ENCODE data around the gene AFF4.
"Not testable (repeated sequence)": the region's sequence is repeated elsewhere in the genome, so short reads cannot be mapped to it uniquely, and the experiment has no call there.

Gene AFF4

DNA sequence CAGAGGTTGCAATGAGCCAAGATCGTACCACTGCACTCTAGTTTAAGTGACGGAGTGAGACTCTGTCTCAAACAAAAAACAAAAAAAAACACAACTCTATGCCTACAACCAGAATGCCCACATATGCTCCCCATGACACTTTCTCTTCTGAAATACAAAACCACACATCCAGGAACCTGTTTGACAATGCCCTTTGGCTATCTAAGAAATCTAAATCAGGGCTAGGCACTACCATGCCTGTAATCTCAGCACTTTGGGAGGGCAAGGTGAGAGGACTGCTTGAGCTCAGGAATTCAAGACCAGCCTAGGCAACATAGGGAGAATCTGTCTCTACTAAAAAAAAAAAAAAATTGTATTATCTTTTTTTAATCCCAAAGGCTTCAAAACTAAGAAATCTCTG lies 10.6 kb downstream of the AFF4 start:
- no peak for DNase-seq

DNA sequence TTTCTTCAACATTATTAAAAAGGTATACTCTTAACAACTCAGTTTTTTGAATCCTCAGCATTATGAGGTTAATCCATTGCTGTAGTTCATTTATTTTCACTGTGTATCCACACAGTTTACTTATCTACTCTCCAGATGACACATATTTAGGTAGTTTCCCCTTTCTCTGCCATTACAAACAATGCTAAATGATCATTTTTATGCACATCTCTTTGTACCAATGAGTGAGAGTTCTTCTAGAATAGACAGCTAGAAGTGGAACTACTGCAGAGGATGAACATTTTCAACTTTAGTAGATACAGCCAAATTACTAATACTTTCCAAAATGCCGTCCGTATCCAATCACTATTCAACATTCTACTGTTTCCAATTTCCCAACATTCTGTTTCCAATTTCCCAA lies 11.5 kb downstream of the AFF4 start:
- no peak for DNase-seq

DNA sequence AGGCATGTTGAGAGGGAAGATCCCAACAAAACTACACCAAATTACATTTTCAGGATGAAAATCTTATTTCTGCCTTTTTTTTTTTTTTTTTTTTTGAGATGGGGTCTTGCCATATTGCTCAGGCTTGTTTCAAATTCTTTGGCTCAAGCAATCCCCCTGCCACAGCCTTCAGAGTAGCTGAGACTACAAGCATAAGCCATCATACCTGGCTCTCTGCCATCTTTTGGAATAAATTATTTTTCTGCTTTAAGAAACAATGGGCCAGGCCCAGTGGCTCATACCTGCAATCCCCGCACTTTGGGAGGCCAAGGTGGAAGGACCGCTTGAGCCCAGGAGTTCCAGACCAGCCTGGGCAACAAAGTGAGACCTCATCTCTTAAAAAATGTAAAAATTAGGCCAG lies 14.3 kb downstream of the AFF4 start:
- DNase-seq, result no peak

DNA sequence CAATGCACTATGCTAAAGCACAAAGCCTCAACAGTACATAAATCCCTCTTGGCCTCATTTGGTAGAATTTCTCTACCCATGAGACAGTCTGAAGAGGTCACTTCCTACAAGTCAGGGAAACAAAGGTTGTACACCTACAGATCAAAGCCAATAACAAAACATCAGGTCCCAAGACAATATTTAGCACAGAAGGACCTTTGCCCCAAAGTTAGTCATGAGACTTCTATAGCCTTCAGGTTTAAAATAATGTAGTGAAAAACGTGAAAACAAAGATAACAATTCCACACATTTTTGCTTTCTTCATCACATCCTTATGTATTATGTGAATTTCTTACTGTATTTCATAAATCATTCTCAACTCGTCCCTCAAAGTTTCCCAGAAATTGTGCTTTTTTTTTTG lies 15.8 kb downstream of the AFF4 start:
- DNase-seq, result no peak

DNA sequence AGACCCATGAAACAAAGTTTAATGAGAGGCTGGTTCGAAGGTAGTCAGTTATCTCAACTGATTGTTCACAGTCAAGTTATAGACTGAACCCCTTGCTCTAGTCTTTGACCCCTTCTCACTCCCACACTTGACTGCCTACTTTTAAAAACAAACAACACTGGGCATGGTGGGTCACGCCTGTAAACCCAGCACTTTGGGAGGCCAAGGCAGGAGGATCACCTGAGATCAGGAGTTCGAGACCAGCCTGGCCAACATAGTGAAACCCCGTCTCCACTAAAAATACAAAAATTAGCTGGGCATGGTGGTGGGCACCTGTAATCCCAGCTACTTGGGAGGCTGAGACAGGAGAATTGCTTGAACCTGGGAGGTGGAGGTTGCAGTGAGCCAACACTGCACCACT lies 18.1 kb downstream of the AFF4 start:
- DNase-seq, result not testable (repeated sequence)

DNA sequence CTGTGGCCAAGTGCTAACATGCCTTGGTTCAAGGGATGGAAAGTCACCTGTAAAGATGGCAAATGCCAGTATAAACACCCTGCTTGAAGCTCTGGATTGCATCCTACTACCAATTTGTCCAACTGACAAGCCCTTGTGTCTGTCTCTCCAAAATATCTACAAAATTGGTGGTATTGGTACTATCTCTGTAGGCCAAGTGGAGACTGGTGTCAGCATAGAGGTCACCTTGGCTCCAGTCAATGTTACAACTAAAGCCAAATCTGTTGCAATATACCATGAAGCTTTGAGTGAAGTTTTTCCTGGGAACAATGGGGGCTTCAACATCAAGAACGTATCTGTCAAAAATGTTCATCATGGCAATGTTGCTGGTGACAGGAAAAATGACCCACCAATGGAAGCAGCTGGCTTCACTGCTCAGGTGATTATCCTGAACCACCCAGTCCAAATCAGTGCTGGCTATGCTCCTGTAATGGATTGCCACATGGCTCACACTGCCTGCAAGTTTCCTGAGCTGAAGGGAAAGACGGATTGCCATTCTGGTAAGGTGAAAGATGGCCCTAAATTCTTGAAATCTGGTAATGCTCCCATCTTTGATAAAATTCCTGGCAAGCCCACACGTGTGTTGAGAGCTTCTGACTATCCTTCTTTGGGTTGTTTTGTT lies 19.9 kb downstream of the AFF4 start:
- DNase-seq, result no peak

DNA sequence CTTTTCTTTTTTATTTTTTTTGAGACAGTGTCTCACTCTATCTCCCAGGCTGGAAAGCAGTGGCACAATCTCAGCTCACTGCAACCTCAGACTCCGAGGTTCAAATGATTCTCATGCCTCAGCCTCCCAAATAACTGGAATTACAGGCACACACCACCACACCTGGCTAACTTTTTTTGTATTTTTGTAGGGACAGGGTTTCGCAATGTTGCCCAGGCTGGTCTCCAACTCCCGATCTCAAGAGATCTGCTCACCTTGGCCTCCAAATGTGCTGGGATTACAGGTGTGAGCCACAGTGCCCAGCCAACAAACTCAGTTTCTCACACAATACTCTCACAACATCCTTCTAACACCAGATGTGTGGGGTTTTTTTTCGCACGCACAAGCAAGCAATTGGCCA lies 22.1 kb downstream of the AFF4 start:
- no peak for DNase-seq

DNA sequence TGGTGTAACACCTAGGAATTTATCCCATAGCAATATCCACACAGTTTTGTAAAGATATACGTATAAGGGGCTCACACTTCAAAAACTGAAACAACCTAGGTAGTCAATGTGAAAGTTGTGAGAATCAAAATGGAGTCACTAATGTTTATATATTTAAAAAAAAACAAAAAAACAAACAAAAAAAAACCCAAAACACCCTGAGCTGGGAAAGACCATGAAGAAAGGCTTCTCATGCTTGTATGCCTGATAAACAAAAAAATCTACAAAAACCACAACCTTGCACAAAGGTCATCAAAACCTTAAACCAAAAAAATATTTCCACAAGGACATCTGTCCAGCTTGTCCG lies 35.4 kb downstream of the AFF4 start:
- DNase-seq, result no peak

DNA sequence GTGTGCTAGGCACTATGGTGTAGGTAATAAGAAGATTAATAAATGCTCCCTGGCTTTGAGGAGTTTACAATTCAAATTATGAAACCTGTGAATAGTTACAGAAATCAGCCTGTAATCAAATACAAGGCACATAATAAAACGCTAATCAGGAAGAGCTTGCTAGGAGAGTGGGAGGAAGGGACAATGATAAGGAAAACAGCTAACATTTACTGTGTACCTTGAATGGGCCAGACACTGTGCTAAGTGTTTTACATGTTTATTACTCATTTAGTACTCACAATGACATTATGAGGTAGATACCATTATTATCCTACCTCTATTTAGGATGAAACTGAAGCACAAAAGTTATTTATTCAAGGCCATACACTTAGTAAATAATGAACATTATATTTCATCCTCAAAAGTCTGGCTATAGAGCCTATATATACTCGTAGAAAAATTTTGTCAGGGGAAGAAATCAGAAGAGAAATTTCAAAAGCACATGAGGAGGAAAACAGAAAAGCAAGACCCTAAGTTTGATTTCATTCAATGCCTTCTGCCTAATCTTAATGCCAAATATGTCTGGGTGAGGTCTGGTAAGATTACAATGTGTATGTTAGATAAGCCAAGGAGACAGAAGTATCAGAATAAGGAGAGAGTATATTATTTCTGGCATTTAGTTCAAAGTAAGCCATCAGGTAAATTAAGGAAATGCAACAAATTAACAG lies 35.9 kb downstream of the AFF4 start:
- DNase-seq, result no peak

DNA sequence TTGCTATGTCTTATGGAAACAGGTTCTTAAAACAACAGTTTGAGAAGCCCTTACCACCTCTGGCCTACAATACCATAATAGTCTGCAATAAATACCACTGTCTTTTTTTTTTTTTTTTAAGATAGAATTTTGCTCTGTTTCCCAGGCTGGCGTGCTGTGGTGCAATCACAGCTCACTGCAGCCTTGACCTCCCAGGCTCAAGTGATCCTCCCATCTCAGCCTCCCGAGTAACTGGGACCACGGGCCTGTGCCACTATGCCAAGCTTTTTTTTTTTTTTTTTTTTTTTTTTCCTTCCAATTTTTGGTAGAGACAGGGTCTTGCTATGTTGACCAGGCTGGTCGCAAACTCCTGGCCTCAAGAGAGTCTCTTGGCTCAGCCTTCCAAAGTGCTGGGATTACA lies 37.0 kb downstream of the AFF4 start:
- no peak for DNase-seq

DNA sequence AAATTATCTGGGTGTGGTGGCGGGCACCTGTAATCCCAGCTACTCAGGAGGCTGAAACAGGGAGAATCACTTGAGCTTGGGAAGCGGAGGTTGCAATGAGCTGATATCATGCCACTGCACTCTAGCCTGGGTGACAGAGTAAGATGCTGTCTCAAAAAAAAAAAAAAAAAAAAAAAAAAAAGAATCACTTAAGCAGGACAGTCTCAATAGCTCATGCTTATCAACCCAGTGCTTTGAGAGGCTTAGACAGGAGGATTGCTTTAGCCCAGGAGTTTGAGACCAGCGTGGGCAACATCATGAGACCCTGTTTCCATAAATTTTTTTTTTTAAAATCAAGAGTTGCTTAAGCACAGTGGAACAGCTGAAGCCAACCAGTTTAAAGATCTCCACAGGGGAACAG lies 47.3 kb downstream of the AFF4 start:
- DNase-seq, result no peak

DNA sequence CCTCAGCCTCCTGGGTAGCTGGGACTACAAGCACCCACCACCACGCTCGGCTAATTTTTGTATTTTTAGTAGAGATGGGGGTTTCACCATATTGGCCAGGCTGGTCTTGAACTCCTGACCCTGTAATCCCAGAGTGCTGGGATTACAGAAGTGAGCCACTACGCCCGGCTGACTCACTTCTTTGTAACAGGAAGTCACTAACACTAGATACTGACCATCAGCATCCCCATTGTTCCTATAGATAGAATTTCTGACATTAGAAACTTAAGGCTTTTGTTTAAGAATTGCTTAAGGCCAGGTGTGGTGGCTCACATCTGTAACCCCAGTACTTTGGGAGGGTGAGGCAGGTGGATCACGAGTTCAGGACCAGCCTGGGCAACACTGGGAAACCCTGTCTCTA lies 47.8 kb downstream of the AFF4 start:
- DNase-seq, result no peak

DNA sequence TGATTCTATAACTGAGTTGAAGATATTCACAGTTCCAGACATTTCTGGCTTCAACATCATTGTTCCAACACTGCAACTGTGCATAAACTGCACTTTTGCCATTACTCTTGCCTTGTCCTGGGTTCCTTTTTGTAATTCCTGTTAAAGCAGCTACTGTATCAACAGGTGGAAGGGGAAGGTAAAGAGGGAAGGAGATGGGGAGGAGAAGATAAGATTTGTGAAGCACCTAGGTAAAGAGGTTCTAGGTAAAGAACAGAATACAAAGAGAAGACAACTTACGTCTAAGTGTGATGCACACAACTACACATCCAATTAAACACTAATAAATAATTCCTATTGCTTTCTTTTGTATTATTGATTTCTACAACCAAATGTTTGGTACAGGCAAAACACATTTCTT lies 53.7 kb downstream of the AFF4 start:
- DNase-seq, result no peak

DNA sequence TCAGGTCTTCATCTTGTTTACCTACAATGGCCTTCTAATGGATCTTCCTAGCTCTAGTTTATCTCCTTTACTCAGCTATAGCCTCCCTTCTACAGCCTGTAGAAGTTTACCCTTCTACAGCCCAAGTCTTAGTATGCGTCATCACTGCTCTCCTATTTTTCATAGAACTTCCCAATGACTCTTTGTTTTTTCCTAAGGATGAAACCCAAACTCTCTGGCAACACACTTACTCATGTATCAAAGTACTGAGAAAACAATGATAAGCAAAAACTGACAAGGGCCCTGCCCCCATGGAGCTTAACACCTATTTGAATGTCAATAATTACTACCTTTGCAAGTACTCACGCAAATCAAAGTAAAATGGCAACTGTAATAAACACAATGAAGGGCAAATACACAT lies 56.3 kb downstream of the AFF4 start:
- no peak for DNase-seq

DNA sequence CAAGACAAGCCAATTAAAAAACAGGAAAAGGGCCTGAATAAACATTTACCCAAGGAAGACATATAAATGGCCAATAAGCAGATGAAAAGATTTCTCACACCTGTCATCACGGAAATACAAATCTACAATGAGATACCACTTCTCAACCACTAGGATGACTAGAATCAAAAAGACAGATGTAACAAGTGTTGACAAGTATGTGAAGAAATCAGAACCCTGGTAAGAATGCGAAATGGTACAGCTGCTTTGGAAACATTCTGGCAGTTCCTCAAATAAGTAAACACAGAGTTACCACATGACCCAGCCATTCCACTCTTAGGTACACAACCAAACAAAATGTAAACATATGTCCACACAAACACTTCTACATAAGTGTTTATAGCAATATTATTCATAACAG lies 57.5 kb downstream of the AFF4 start:
- no peak for DNase-seq

DNA sequence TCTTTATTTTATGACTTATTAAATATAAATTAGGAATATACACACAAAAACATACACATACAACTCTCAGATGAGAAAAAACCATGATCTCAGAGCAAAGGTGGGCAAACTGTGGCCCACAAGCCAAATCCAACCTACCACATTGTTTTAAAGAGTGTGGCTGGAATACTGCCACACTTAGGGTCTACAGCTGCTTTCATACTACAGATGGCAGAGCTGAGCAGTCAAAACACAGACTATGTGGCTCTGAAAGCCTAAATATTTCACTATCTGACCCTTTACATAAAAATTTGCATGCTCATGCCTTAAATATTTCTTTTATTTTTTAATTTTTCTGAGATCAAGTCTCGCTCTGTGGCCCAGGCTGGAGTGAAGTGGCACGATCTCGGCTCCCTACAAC lies 61.7 kb downstream of the AFF4 start:
- no peak for DNase-seq

DNA sequence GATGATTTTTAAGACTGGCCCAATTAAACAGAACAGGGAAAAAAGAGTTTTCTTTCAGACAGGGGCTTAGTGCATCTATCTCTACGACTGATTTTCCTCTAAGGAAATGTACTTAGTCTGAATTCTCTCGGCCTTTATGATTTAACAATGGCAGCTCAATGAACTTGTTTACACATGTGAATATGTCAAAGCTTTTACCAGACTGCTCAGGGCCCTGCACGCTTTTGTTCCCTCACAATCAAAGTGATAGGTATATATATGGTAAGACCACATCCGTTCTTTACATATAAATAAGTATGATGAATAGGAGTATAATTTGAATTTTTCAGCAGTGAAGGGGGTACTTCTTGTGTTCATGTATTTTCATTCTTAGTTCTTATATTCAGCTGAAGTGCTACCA lies 62.4 kb downstream of the AFF4 start:
- no peak for DNase-seq

DNA sequence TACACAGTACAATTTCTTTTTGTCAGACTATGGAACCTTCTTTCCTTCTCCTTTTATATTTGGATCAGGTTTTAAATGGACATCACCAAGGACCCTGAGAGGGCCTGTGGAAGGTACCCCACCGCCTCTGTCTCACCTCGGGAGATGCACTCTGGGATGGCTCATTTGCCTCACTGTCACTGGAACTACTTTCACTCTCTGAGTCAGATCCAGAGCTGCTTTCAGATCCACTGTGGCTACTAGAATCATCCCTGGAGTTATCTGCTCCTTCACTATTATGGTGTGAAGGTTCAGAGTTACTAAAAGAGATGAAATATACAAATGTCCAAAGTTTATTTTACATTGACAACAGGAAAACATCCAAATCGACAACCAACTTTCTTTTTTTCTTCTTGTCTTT lies 65.3 kb downstream of the AFF4 start:
- no peak for DNase-seq

DNA sequence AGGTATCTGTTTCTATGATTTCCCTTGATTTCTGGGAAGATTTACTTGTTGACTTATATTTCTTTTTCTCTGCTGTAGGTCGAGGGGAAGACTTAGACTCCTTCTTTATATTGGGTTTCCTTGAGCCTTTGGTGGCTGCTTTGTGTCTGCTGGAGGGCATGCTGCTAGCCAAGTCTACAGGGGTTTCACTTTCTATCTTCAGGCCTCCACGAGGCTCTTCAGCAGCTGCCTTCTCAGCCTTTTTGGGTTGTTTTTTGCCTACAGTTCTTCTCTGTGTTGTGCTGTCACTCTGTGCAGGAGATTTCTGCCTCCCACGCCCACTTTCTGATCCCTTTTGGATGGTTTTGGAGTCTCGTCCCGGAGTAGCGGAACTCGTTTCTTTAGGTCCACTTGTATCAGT lies 66.7 kb downstream of the AFF4 start:
- DNase-seq, result no peak

DNA sequence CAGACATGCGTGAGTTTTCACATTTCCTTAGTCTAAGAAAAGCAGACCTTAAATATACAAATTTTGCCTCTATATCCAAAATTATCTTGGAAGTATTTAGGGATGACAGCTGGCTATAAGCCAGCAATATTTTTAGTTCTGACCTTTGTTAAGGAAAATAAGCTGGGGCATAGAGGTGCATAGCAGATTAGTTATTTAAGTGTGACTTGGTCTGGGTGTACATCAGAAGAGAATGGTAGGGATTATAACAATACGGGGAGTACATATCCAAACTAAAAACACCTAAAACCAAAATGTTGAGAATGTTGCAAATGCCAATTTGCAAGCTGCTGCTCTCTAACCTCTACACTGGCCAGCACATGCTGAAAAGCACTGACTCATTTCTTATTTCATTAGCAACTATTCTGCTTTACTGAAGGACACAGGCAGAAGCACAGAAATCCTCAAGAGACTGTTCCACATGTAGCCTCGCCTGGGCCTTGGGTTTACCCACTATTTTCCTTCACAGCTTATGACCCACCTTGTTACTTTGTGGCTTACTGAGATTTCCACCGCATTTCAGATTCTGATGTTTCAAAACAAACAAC lies 67.6 kb downstream of the AFF4 start:
- DNase-seq, result no peak

DNA sequence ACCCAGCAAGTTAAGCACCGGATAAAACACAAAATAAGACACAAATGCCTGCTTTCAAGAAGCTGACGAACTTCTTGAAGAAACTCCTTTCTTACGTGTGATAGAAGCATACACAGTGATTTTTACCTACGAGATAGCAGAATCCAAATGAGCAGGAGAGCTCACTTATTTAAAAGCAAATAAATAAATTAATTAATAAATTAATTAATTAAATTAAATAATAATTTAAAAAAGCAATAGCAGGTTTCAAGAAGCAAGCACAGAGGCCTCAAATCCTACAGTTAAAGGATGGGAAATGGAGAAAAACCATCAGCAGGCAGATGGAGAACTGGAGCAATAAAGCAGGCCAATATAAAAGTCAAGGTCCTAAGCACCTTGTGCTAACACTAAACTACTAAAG lies 72.6 kb downstream of the AFF4 start:
- DNase-seq, result no peak

DNA sequence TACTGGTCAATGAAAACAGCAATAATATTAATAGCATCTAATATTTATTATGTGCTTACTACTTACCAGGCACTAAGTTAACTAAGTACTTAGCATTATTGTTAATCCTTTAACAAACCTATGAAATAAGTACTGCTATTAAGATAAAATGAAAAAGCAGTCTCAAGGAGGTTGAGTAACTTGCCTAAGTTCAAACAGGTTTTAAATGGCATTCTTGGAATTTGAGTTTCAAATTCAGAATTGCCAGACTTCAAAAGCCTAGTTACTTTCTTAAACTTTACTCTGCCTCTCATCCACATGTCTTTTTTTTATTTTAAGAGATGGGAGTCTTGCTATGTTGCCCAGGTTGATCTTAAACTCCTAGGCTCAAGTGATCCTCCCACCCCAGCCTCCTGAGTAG lies 73.9 kb downstream of the AFF4 start:
- no peak for DNase-seq

DNA sequence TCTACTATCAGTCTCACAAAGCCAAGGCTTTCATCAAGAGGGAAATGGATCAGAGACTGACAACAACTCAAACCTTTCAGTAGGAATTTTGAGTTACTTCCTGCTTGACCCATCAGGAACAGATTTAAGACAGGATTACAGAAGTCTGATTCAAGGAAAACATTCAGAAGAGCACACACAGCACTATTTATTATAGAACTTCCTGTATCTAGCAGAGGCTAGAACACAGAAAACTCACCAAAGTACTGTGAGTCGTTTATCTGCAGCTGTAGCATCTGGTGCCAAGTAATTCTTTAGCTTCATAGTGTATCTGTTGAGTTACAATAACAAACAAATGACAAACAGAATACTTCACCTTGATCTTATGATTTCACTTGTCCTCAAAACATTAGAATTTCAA lies 76.2 kb downstream of the AFF4 start:
- no peak for DNase-seq

DNA sequence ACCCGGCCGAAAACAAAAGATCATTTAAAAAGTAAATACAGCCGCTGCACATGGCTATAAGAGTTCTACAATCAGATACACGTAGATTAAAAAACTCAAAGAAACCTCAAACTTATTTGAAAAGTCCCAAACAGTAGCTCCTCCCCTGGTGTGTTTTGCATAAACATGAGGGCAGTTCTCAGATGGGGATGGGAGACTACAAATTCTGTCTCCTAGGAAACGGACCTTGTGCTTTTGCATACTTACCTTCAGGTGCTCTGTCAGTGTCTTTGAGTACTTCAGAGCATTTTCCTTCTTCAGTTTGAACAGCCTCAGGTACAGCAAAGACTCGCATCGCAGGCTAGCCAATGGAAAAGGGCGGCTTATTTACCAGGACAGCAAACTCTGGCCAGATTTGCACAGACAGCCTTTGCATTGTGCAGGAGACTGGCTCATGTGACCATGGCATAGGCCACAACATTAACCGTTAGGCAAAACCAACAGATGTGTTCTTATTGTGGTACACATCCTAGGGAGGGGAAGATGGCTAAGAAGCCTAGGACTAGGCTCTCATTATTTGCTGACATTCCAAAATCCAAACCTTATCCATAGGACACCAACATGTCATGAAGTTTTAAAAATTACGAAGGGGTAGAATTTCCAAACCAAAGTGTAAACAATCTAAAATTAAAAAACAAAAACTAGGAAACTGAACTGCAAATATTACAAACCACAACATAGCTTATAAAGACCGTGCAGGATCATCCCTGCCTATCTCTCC lies 77.2 kb downstream of the AFF4 start:
- DNase-seq, result no peak
